IPS-NIHi11 (cell line): ENCODE data around the gene PANX2.

Source experiments
- DNase-seq: peaks from one replicate; pipeline ENCODE4 v3.0.0; 2012; ENCODE audit warnings: mixed read lengths, low spot score

The PANX2 gene

GRCh38 chr22:50183141-50183971 is 12.8 kb downstream of the PANX2 start:
- no peak for DNase-seq

- peak; percentile 55 for DNase-seq
Measured at GRCh38 chr22:50184004-50184901, 13.7 kb downstream of the PANX2 start.

DNA sequence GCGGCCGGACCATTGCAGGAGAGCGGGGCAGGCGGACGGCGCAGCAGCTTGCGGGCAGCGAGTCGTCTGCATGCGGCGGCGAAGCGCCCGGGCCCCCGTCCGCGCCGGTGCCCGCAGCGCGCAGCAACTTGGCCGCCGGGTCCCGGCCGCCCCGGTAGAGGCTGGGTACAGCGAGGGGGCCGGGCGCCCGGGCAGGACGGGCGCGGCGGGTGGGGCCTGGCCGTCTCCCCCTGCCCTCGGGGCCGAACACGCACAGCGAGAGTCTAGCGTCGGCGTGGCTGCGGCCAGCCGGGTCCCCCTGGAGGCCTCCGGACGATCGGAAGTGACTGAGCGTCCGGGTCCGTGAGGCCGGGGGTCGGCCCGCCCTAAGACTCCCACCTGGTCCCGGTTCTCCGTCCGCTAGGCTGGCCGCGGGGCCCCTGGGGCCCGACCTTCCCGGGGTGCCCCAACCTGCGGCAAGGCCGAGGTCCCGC is 14.4 kb downstream of the PANX2 start:
- peak; percentile 65 for DNase-seq

- peak; percentile 98 for DNase-seq
Measured at GRCh38 chr22:50185375-50186087, 15.0 kb downstream of the PANX2 start, which contains the start of gene TRABD. Gene TRABD (plus strand): TSS chr22:50185913. CDS start chr22:50193061, 7,148 bp downstream.

- DNase-seq: no peak
Measured at GRCh38 chr22:50186181-50186714, 15.7 kb downstream of the PANX2 start.

DNA sequence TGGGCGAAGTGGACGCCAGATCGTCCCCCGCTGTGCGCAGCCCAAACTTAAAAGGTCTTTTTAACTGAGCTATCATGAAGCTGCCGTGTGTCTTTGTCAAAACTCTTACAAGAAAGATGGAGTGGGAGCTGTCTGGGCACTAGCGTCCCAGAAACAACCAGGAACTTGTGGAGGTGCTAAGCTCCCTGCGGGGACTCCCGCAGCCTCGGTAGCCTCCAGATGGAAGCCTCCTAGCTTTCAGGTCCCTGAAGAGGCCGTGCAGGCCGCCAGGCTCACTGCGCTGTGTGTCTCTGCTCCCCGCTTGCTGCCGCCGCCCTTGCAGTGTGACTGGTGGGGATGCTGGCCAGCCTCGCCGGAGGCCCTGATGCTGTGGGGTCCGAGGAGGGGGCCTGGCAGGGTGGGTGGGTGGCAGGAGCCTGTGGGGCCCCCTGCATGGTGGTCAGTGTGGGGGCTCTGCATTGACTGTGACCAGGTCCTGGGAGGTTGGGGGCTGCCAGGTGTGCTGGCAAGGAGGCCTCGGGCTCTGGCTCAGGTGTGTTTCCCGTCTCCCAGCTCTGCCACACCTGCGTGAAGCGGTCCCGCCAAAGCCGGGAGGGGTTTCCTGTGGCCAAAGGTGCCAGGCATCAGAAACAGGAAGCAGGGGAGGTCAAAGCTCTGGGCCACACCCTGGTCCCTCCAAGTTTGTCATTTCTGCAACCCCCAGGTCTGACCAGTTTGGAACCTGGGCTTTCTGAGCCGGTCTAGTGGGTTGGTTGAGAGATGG is 16.4 kb downstream of the PANX2 start:
- no peak for DNase-seq

- no peak for DNase-seq
Measured at GRCh38 chr22:50188356-50188755, 17.8 kb downstream of the PANX2 start.

DNA sequence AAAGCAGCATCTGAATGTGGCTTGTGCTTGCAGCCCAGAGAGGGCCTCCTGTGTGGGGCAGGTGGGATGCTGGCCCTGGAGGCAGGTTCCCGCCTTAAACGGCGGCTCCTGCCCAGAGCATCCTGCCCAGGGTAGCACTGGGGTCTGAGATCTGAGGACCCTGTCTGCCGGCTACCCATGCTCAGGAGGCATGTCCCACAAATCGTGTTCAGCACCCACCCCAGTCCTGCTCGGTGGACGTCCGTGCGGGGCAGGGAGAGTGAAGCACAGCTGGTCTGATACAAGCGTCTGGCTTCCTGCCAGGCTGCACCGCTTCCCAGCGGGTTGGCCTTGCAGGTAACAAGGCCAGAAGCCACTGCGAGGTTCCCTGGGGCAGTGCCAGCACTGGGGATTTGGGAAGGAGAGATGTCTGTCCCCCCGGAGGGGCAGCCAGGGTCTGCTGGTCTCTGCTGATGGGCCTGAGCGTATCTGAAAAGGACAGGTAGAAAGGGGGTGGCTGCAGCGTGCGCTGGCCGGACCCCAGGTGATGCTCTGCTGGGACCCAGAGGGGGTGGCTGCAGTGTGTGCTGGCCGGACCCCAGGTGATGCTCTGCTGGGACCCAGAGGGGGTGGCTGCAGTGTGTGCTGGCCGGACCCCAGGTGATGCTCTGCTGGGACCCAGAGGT is 18.8 kb downstream of the PANX2 start:
- DNase-seq: no peak

DNA sequence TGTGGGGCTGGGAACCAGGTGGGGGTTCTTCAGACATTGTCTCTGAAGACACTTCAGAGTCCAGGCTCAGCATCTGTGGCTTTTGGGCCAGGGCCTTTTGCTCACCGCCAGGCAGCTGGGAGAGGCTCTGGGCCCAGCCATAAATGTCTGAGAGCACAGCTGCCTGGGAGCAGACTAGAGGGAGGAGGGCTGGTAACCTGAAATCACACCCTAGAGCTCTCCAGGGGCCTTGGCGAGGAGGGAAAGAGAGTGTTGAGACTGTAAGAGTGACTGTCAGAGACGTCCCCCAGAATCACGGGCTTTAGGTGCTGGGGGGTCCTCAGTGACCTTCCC is 19.3 kb downstream of the PANX2 start:
- DNase-seq: no peak

DNA sequence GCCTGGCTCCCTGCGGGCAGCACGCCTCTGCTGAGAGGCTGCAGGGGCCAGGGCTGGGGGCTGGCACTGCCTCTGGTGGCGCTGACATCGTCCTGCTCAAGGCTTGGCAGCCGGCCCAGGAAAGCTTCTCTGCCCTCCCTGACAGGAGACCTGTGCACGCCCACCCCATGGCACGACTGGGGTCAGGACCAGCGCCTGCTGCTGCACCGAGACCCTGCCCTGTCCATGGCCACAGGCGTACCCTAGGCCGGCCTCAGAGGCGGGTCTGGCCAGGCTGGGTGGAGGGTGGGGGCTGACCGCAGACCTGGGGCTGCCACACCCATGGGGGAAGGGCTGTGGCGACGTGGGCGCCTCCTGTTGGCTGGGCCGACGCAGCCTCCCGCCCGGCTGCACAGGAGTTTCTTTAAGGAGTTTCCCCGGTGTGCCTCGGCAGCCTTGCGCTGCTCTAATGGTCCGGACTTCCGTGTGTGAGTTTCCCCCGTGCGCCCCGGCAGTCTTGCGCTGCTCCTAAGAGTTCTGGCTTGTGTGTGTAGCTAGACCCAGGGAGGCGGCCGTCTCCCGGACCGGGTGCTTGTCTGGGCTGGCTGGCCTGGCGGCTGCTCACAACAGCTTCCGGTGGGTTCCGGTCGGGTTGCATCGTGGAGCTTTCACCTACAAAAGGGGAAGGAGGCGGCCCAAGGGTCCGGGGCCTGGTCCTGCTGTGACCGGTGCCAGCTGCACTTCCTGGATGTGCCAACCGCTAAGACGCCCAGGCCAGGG is 19.8 kb downstream of the PANX2 start:
- DNase-seq: peak; percentile 84

- DNase-seq: no peak
Measured at GRCh38 chr22:50190941-50191741, 20.6 kb downstream of the PANX2 start.

DNA sequence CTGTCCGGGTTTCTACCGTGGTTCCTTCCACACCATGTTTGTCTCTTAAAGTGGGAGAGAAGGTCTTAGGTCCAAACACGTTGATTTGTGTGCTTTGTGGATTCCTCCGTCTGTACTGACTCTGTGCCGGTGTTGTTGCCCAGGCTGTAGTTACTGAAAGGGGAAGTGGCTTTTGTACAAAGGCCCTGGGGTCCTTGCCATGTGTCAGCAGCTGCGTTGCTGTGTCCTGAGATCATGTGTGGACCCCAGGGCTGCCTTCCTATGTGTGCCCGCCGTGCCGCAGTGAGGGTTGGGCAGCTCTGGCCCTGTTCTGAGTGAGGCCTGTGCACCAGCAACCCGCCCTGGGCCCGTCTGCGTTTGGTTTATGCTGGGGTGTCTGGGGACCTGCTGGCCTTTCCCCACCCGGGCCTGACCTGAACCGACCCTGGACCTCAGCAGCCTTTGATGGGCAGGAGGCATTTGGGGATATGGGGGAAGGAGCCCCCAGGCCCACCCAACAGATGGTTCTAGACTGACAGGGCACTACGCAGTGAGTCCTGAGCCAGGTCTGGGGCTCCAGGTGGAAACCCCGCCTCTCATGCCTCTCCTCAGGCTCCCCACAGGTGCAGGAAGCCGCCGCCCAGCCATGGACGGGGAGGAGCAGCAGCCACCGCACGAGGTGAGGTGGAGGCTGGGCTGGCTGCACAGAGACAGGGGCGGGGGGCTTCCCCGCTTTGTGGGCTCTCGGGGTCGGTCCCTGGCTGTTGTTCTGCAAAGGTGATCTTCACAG is 22.1 kb downstream of the PANX2 start:
- no peak for DNase-seq

GRCh38 chr22:50193621-50194020 is 23.1 kb downstream of the PANX2 start:
- DNase-seq: no peak

DNA sequence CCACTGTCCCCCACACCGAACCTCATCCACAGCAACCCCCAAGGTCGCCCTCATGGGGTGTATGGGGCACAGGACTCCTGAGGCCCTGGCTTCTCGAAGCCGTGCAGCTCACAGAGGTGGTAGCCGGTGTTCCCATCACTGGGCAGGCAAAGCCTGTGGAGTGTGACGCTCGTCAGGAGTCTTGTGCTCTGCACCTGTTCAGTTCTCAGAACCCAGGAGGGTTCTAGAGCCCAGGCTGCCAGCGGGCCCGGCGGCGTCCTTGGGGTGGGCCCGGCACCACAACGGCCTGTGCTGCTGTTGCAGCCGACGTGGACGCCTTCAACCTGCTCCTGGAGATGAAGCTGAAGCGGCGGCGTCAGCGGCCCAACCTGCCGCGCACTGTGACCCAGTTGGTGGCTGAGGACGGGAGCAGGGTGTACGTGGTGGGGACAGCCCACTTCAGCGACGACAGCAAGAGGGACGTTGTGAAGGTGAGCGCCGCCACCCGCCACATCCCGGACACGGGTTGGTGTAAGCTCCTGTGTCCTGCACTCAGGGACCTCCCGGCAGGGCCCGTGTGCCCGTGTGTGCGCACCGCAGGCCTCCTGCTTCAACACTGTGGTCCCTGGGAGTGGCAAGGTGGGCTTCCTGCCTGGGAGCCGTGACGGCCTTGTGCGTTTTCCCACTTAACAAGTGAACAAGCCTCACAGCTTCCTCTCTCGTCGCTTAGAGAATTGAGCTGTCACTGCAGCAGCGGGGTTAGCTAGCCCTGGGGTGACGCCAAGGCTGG is 23.7 kb downstream of the PANX2 start:
- DNase-seq: no peak

DNA sequence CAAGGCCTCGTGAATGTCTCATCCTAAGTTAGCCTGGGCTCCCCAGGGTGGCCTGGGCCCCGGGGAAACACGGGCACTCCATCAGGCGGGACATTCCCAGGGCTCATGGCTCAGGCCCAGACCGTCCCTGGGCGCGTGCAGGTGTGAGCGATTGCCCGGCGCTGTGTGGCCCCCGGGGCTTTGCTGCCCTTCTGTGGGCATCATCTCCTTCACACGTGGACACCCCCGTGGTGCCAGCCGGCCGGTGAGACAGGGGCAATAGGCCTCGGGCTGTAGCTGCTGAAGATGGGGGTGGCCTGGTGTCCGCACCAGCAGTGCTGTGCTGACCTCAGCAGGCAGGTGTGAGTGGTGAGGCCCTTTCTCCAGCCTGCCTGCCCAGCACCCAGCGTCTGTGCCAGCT is 25.7 kb downstream of the PANX2 start:
- no peak for DNase-seq

GRCh38 chr22:50197000-50197800 is 26.7 kb downstream of the PANX2 start:
- DNase-seq: no peak
